GM18499 (cell line): ENCODE results near the gene ESF1.
"Not testable (repeated sequence)": the region's sequence is repeated elsewhere in the genome, so short reads cannot be mapped to it uniquely, and the experiment has no call there.

Experiments used
- ATAC-seq: cut with Tn5 transposase; IDR thresholded peaks from one replicate; pipeline ENCODE4 v1.9.1; 2021; ENCODE audit warnings: moderate number of reproducible peaks; ENCODE audit not compliant: insufficient read depth, unreplicated experiment

ESF1 gene

GRCh38 chr20:13791540-13792459, 7.1 kb upstream of the ESF1 start:
- no peak for ATAC-seq

GRCh38 chr20:13790708-13791107, 6.0 kb upstream of the ESF1 start:
- no peak for ATAC-seq

- peak; percentile 35 for ATAC-seq
These were observed 3.6 kb upstream of the ESF1 start for GRCh38 chr20:13788167-13788834.

- ATAC-seq = no peak
These were observed 1.6 kb upstream of the ESF1 start for GRCh38 chr20:13786143-13786828.

- no peak for ATAC-seq
These were observed 337 bp downstream of the ESF1 start for GRCh38 chr20:13784271-13784892.

- ATAC-seq = no peak
These were observed 1.2 kb downstream of the ESF1 start for GRCh38 chr20:13783528-13783927.

- peak; percentile 70 for ATAC-seq
These were observed 5.9 kb downstream of the ESF1 start for GRCh38 chr20:13778827-13779226.

- no peak for ATAC-seq
These were observed 7.5 kb downstream of the ESF1 start for GRCh38 chr20:13777171-13777601.

- ATAC-seq = no peak
These were observed 8.9 kb downstream of the ESF1 start for GRCh38 chr20:13775867-13776266.

- no peak for ATAC-seq
These were observed 12.2 kb downstream of the ESF1 start for GRCh38 chr20:13772529-13772928.

- ATAC-seq = no peak
These were observed 12.8 kb downstream of the ESF1 start for GRCh38 chr20:13771853-13772453.

GRCh38 chr20:13770141-13770540, 14.6 kb downstream of the ESF1 start:
- no peak for ATAC-seq

GRCh38 chr20:13765868-13766416, 18.8 kb downstream of the ESF1 start:
- ATAC-seq = no peak

GRCh38 chr20:13765299-13765698, 19.4 kb downstream of the ESF1 start:
- ATAC-seq = no peak

- ATAC-seq = not testable (repeated sequence)
These were observed 24.2 kb downstream of the ESF1 start for GRCh38 chr20:13760451-13760946.

GRCh38 chr20:13758884-13759283, 25.8 kb downstream of the ESF1 start:
- ATAC-seq = no peak

GRCh38 chr20:13756551-13756950, 28.2 kb downstream of the ESF1 start:
- ATAC-seq = no peak

- ATAC-seq = no peak
These were observed 28.9 kb downstream of the ESF1 start for GRCh38 chr20:13755809-13756208.

GRCh38 chr20:13753436-13754036, 31.2 kb downstream of the ESF1 start:
- ATAC-seq = no peak
